HepG2 (cell line): ENCODE data around the gene MTHFD2L. TPM values are rescaled to one million over a fixed set of nuclear protein-coding genes. Genes with fewer than 3 reads are reported as not detected.
A peak's percentile ranks its signal among the peaks of the same experiment; 100 is the strongest.

Experiments used
- CSRNP1 ChIP-seq: sonication (generic); formaldehyde crosslinking; IDR thresholded peaks from 2 replicates; pipeline ENCODE4 v1.8.1; 2023; ENCODE audit warnings: mild to moderate bottlenecking, missing genetic modification reagents
- DDIT3 ChIP-seq: sonication (generic); formaldehyde crosslinking; IDR thresholded peaks from 2 replicates; pipeline ENCODE4 v1.4.0; 2020; ENCODE audit warnings: mild to moderate bottlenecking, missing genetic modification reagents
- MTF2 ChIP-seq: sonication (generic); formaldehyde crosslinking; IDR thresholded peaks from 2 replicates; pipeline ENCODE4 v1.5.0; 2020; ENCODE audit warnings: missing genetic modification reagents, borderline replicate concordance
- NR2F2 ChIP-seq: IDR thresholded peaks from 2 replicates; pipeline ENCODE4 v1.6.1; 2012; ENCODE audit warnings: low read depth, inconsistent platforms, borderline replicate concordance
- NR2F6 ChIP-seq, 2 experiments: IDR thresholded peaks; 2 replicates each; pipeline ENCODE4 v1.6.1; 2016; ENCODE audit warnings: antibody characterized with exemption in 1 of 2, mild to moderate bottlenecking in 1 of 2
- PLSCR1 ChIP-seq: sonication (generic); formaldehyde crosslinking; IDR thresholded peaks from 2 replicates; pipeline ENCODE4 v1.5.0; 2020; ENCODE audit warnings: missing genetic modification reagents, mild to moderate bottlenecking, borderline replicate concordance
- RARA ChIP-seq: IDR thresholded peaks from 2 replicates; pipeline ENCODE4 v1.6.1; 2016; ENCODE audit warnings: missing genetic modification reagents, missing compliant biosample characterization
- SAP130 ChIP-seq: IDR thresholded peaks from 2 replicates; pipeline ENCODE4 v1.6.1; 2016; ENCODE audit warnings: low read depth
- THYN1 ChIP-seq: sonication (generic); formaldehyde crosslinking; IDR thresholded peaks from 2 replicates; pipeline ENCODE4 v1.8.1; 2023; ENCODE audit warnings: low read depth, mild to moderate bottlenecking, moderate library complexity, missing genetic modification reagents, borderline replicate concordance
- ZBTB8A ChIP-seq: sonication (generic); formaldehyde crosslinking; IDR thresholded peaks from 2 replicates; pipeline ENCODE4 v1.4.0; 2020; ENCODE audit warnings: mild to moderate bottlenecking, low read depth, missing genetic modification reagents, borderline replicate concordance
- ZNF225 ChIP-seq: sonication (generic); formaldehyde crosslinking; IDR thresholded peaks from 2 replicates; pipeline ENCODE4 v1.4.0; 2020; ENCODE audit warnings: mild to moderate bottlenecking, missing genetic modification reagents
- ZNF317 ChIP-seq: sonication (generic); formaldehyde crosslinking; IDR thresholded peaks from 2 replicates; pipeline ENCODE4 v1.5.0; 2020; ENCODE audit warnings: mild to moderate bottlenecking, missing genetic modification reagents
- ZNF318 ChIP-seq: sonication (generic); formaldehyde crosslinking; IDR thresholded peaks from 2 replicates; pipeline ENCODE4 v1.4.0; 2020; ENCODE audit warnings: mild to moderate bottlenecking, missing genetic modification reagents
- ZNF598 ChIP-seq: sonication (generic); formaldehyde crosslinking; IDR thresholded peaks from 2 replicates; pipeline ENCODE4 v1.5.1; 2020; ENCODE audit warnings: mild to moderate bottlenecking, missing genetic modification reagents, borderline replicate concordance
- ZNF691 ChIP-seq: sonication (generic); formaldehyde crosslinking; IDR thresholded peaks from 2 replicates; pipeline ENCODE4 v1.4.0; 2020; ENCODE audit warnings: missing genetic modification reagents, low read depth, mild to moderate bottlenecking, borderline replicate concordance
- polyA plus RNA-seq, 8 experiments: library from polyadenylated mRNA; depleted of rRNA in 3 of 8; stranded (reverse) in 7 of 8; unstranded in 1 of 8; fragments of >200 nt; fragmentation: Illumina TruSeq in 4 of 8; extraction: Trizol in 4 of 8; gene quantifications; 2 replicates each; pipeline versions ENCODE4 v1.2.1 to v1.2.3, GENCODE V29; 2011 to 2016; ENCODE audit warnings: low read depth in 4 of 8, missing spikeins in 1 of 8, mixed read lengths in 1 of 8; ENCODE audit not compliant: insufficient read depth in 1 of 8
- total RNA-seq, 5 experiments: library from RNA; depleted of rRNA; stranded (reverse); fragments of >200 nt; fragmentation: Illumina TruSeq; extraction: Trizol; gene quantifications; 2 replicates each; pipeline ENCODE4 v1.2.3, GENCODE V29; 2016; ENCODE audit warnings: low read depth in 1 of 5

MTHFD2L gene
- total and polyA plus RNA-seq, 2 of the 13 experiments (the other 11 are each of a cell fraction or from before 2014, with no cell fraction given): 10.5 to 14.9 TPM

GRCh38 chr4:74202062-74202586 is 44.2 kb downstream of the MTHFD2L start (continued):
- TF ChIP-seq ZBTB8A (CRISPR knock-in tag) (no peak), NR2F2 (peak; percentile 99), RARA (CRISPR knock-in tag) (peak; percentile 90), ZNF691 (no peak), SAP130 (CRISPR knock-in tag) (peak; percentile 85), ZNF225 (CRISPR knock-in tag) (no peak), DDIT3 (CRISPR knock-in tag) (no peak), NR2F6 (IDR thresholded peaks at IDR 0.05) (peak; percentile 100), NR2F6 (CRISPR knock-in tag; IDR thresholded peaks at IDR 0.05) (peak; percentile 95), ZNF318 (CRISPR knock-in tag) (no peak), PLSCR1 (CRISPR knock-in tag) (no peak), MTF2 (no peak), THYN1 (no peak), CSRNP1 (CRISPR knock-in tag) (no peak; the same call in 1 of the 2 replicates), ZNF598 (CRISPR knock-in tag) (no peak), ZNF317 (CRISPR knock-in tag) (peak; percentile 47; the same call in 1 of the 2 replicates)
